Motor neuron (in vitro differentiated cells): ENCODE data around the gene CLIC6. TPM values are rescaled to one million over a fixed set of nuclear protein-coding genes. Genes with fewer than 3 reads are reported as not detected.

Experiments
- ATAC-seq, 8 experiments: fragments of 200-7000 bp; cut with Tn5 transposase; replicated peaks in 6 of 8; 2 replicates each; pipeline ENCODE4 v1.8.0; 2021; ENCODE audit warnings: mild to moderate bottlenecking in 8 of 8, moderate library complexity in 8 of 8
- H3K27ac ChIP-seq, 2 donors: fragments of 250-450 bp; sonication (Bioruptor Pico); 2 replicates each; pipeline ENCODE4 v1.9.0; 2021; ENCODE audit warnings: antibody characterized with exemption in 2 of 2, mild to moderate bottlenecking in 2 of 2, moderate library complexity in 1 of 2
- H3K4me1 ChIP-seq, 2 donors: fragments of 250-450 bp; sonication (Bioruptor Pico); replicated peaks in 1 of 2; 2 replicates each; pipeline ENCODE4 v1.6.1; 2021; ENCODE audit warnings: antibody characterized with exemption in 2 of 2, mild to moderate bottlenecking in 2 of 2, moderate library complexity in 1 of 2
- H3K4me3 ChIP-seq, 5 donors: fragments of 250-450 bp; sonication (Bioruptor Pico); 2 replicates each; pipeline ENCODE4 v1.9.0; 2021; ENCODE audit warnings: antibody characterized with exemption in 5 of 5, mild to moderate bottlenecking in 5 of 5, moderate library complexity in 4 of 5
- whole genome bisulfite sequencing, 10 experiments: fragments of 450-650 bp; shearing (Covaris generic); methylation state at CpG; one replicate each; pipeline ENCODE4 v1.0.0; 2022; 5-methylcytosine and 5-hydroxymethylcytosine counted together
- in situ Hi-C, 9 experiments: fragments of 400-800 bp; cut with MboI; loops; one replicate each; pipeline ENCODE4 v1.15.0; 2021; ENCODE audit warnings: low sequenced_read_pairs in 9 of 9, low pct_unique_long_range_greater_than_20kb in 2 of 9; ENCODE audit not compliant: unreplicated experiment in 9 of 9
- total RNA-seq, 8 experiments: library from RNA; unstranded; fragments of 300-600 nt; gene quantifications; 2 replicates each; pipeline versions ENCODE4 v1.2.3 to v1.2.4, GENCODE V29; 2022

Gene CLIC6
- total RNA-seq, 8 experiments from 2014 or later, result 0.05 to 3.0 (median 0.13) TPM

DNA sequence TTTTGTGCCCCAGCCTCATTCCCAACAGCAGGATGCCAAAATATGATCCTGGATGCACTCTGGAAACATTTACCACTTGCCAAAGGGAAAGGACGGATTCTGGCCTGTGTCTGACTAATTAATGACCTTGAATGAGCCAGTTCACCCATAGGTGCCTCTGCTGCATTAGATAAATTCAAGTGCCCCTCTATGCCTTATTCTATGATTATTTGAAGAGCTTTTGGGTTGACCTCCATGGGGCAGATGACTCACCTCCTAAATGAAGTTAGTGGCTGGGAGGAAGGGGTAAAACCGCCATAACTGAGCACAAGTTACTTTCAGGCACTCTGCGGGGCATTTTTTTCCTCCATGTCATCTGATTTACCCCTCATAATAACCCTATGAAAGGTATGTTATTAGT is 98.1 kb downstream of the CLIC6 start:
- no peak for ATAC-seq
- in situ Hi-C loops, result no loop called here
- WGBS, 10 experiments, result 67 to 100% (median 80%) methylated on average over 1 to 3 of the region's 3 CpGs; no CpG with 5 or more reads in 1 of the 10 experiments
- no peak overlapping the region for H3K27ac ChIP-seq
- H3K4me3 ChIP-seq, result no peak overlapping the region
- peaks cover 6 to 12% of the 10 kb centered on the region in 2 donors for H3K4me1 ChIP-seq

Other genes starting within 250 kb of the CLIC6 start
- under 1 TPM in 1 of 8 experiments, not detected in 7; 0.50 TPM for gene SMIM34, start 245.0 kb upstream of the CLIC6 start, total RNA-seq
- gene KCNE1, start 156.8 kb upstream of the CLIC6 start, total RNA-seq, result 1 to 10 TPM in 4 of 8 experiments, under 1 TPM in 4; 0.22 to 3.1 (median 1.1) TPM
- gene RCAN1, start 53.9 kb upstream of the CLIC6 start, total RNA-seq, result 100 to 1,000 TPM in 2 of 8 experiments, 10 to 100 TPM in 6; 10.3 to 280 (median 22.7) TPM